PC-9 (cell line): Measurements from ENCODE around the gene LAMA2.

Experiments used
- EZH2 ChIP-seq: fragments of 200-600 bp; sonication (generic); IDR thresholded peaks from 2 replicates; pipeline ENCODE4 v1.8.0; 2017; ENCODE audit warnings: antibody characterized with exemption, low read depth
- TF ChIP-seq, protein P1 (sequence below): fragments of 200-600 bp; sonication (generic); conservative IDR thresholded peaks from 2 replicates; pipeline ENCODE4 v1.6.1; 2017; ENCODE audit warnings: mixed run types, antibody characterized with exemption, mild to moderate bottlenecking, moderate library complexity

DNA sequence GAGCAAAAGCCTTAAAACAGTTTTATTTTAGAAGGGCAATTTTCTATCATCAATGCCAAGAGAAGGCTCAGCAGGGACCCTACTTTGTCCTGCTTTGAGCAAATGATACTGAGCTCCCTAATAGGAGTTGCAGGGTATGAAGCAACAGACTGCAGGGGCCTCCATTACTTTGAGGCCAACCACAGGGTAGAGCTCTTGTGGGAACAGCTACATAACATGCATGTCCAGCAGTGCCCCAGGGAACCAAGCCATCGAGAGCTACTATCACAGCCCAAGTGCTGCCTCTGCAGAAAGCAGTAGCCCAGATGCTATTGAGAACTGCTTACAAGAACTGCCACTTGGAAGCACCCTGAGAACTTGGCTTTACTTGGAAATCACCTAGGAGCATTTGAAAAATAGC lies 222.1 kb downstream of the LAMA2 start:
- TF ChIP-seq, protein P1, sequence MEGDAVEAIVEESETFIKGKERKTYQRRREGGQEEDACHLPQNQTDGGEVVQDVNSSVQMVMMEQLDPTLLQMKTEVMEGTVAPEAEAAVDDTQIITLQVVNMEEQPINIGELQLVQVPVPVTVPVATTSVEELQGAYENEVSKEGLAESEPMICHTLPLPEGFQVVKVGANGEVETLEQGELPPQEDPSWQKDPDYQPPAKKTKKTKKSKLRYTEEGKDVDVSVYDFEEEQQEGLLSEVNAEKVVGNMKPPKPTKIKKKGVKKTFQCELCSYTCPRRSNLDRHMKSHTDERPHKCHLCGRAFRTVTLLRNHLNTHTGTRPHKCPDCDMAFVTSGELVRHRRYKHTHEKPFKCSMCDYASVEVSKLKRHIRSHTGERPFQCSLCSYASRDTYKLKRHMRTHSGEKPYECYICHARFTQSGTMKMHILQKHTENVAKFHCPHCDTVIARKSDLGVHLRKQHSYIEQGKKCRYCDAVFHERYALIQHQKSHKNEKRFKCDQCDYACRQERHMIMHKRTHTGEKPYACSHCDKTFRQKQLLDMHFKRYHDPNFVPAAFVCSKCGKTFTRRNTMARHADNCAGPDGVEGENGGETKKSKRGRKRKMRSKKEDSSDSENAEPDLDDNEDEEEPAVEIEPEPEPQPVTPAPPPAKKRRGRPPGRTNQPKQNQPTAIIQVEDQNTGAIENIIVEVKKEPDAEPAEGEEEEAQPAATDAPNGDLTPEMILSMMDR, result no peak
- TF ChIP-seq EZH2, result no peak
